A204.1 (cell line): ENCODE results near the gene TPRX1.
"Not testable (repeated sequence)": the region's sequence is repeated elsewhere in the genome, so short reads cannot be mapped to it uniquely, and the experiment has no call there.

Source experiments
- FAIRE-seq: peaks from 2 replicates; lab custom pipeline; 2012; peaks lifted over from hg19 to GRCh38; lab: Jason Lieb, UNC

TPRX1 gene

GRCh38 chr19:47801270-47801669, 3.1 kb downstream of the TPRX1 start:
- FAIRE-seq, result no peak

- no peak for FAIRE-seq
Observed at GRCh38 chr19:47798904-47799266, 5.5 kb downstream of the TPRX1 start.

- no peak for FAIRE-seq
Observed at GRCh38 chr19:47797996-47798903, 6.1 kb downstream of the TPRX1 start.

GRCh38 chr19:47796785-47797184, 7.6 kb downstream of the TPRX1 start:
- FAIRE-seq, result no peak

GRCh38 chr19:47794526-47794925, 9.8 kb downstream of the TPRX1 start:
- FAIRE-seq, result no peak

GRCh38 chr19:47792616-47793015, 11.7 kb downstream of the TPRX1 start:
- FAIRE-seq, result no peak

GRCh38 chr19:47790398-47790814, 13.9 kb downstream of the TPRX1 start:
- FAIRE-seq, result no peak

GRCh38 chr19:47789811-47790210, 14.5 kb downstream of the TPRX1 start:
- FAIRE-seq, result not testable (repeated sequence)

GRCh38 chr19:47787307-47787706, 17.0 kb downstream of the TPRX1 start:
- not testable (repeated sequence) for FAIRE-seq

GRCh38 chr19:47786566-47786965, 17.8 kb downstream of the TPRX1 start:
- FAIRE-seq, result no peak

- no peak for FAIRE-seq
Observed at GRCh38 chr19:47781590-47782262, 22.6 kb downstream of the TPRX1 start.

GRCh38 chr19:47780215-47780551, 24.2 kb downstream of the TPRX1 start:
- FAIRE-seq, result no peak

GRCh38 chr19:47779524-47780214, 24.7 kb downstream of the TPRX1 start:
- no peak for FAIRE-seq

GRCh38 chr19:47778954-47779351, 25.4 kb downstream of the TPRX1 start:
- no peak for FAIRE-seq

- FAIRE-seq, result no peak
Observed at GRCh38 chr19:47778049-47778953, 26.1 kb downstream of the TPRX1 start, which contains the start of gene SELENOW. SELENOW (plus strand) TSS chr19:47778703; CDS start chr19:47778786, 83 bp downstream.

- FAIRE-seq, result not testable (repeated sequence)
Observed at GRCh38 chr19:47777245-47778048, 26.9 kb downstream of the TPRX1 start.

GRCh38 chr19:47776568-47776967, 27.8 kb downstream of the TPRX1 start:
- no peak for FAIRE-seq

- not testable (repeated sequence) for FAIRE-seq
Observed at GRCh38 chr19:47771291-47771690, 33.1 kb downstream of the TPRX1 start.

- no peak for FAIRE-seq
Observed at GRCh38 chr19:47769534-47769933, 34.8 kb downstream of the TPRX1 start.

GRCh38 chr19:47768604-47769003, 35.7 kb downstream of the TPRX1 start:
- no peak for FAIRE-seq

- no peak for FAIRE-seq
Observed at GRCh38 chr19:47767349-47767748, 37.0 kb downstream of the TPRX1 start.
